Neuronal stem cell (in vitro differentiated cells): ENCODE data around the gene MBD3L4.
A peak's percentile ranks its signal among the peaks of the same experiment; 100 is the strongest.
"Not testable (repeated sequence)": the region's sequence is repeated elsewhere in the genome, so short reads cannot be mapped to it uniquely, and the experiment has no call there.

ENCODE experiments used
- DNase-seq: peaks from one replicate; pipeline ENCODE4 v3.0.0-alpha.2; 2013; ENCODE audit warnings: low spot score
- H2AFZ ChIP-seq: one replicate; pipeline ENCODE4 v1.6.1; 2013; ENCODE audit warnings: mild to moderate bottlenecking, low read length, inconsistent platforms
- H2AK5ac ChIP-seq: 2 replicates; pipeline ENCODE4 v1.6.1; 2013; ENCODE audit warnings: low read depth, mild to moderate bottlenecking, inconsistent platforms, low read length, moderate library complexity, mixed read lengths
- H2BK120ac ChIP-seq: 2 replicates; pipeline ENCODE4 v1.6.1; 2013; ENCODE audit warnings: low read depth, mild to moderate bottlenecking, inconsistent platforms, low read length, moderate library complexity, mixed read lengths
- H2BK12ac ChIP-seq: one replicate; pipeline ENCODE4 v1.6.1; 2013; ENCODE audit warnings: low read length, inconsistent platforms
- H2BK15ac ChIP-seq: 2 replicates; pipeline ENCODE4 v1.6.1; 2013; ENCODE audit warnings: mild to moderate bottlenecking, low read length, inconsistent platforms, mixed read lengths
- H2BK5ac ChIP-seq: one replicate; pipeline ENCODE4 v1.6.1; 2013; ENCODE audit warnings: inconsistent platforms, mild to moderate bottlenecking, low read length, moderate library complexity
- H3K14ac ChIP-seq: one replicate; pipeline ENCODE4 v1.6.1; 2013; ENCODE audit warnings: low read length, inconsistent platforms
- H3K18ac ChIP-seq: 2 replicates; pipeline ENCODE4 v1.6.1; 2013; ENCODE audit warnings: low read length, inconsistent platforms
- H3K23ac ChIP-seq: 2 replicates; pipeline ENCODE4 v1.6.1; 2013; ENCODE audit warnings: low read depth, mild to moderate bottlenecking, mixed read lengths, low read length, inconsistent platforms; ENCODE audit not compliant: poor library complexity
- H3K27ac ChIP-seq: replicated peaks from 3 replicates; pipeline ENCODE4 v1.5.1; 2013; ENCODE audit warnings: low read length, inconsistent platforms
- H3K27me3 ChIP-seq, 3 experiments: 2 replicates each; pipeline ENCODE4 v1.6.1; 2013; ENCODE audit warnings: low read length in 3 of 3, mild to moderate bottlenecking in 2 of 3, inconsistent platforms in 1 of 3, low read depth in 1 of 3, mixed read lengths in 1 of 3, moderate library complexity in 1 of 3; ENCODE audit not compliant: control insufficient read depth in 3 of 3, insufficient read depth in 3 of 3
- H3K36me3 ChIP-seq, 2 donors: replicated peaks in 1 of 2; 2 replicates each; pipeline ENCODE4 v1.6.1; 2013; ENCODE audit warnings: low read length in 2 of 2; ENCODE audit not compliant: control insufficient read depth in 2 of 2, insufficient read depth in 2 of 2
- H3K4ac ChIP-seq: 2 replicates; pipeline ENCODE4 v1.6.1; 2013; ENCODE audit warnings: inconsistent platforms, mild to moderate bottlenecking, low read length, moderate library complexity
- H3K4me1 ChIP-seq, 2 donors: 1 replicate in 1 of 2; 2 replicates in 1 of 2; pipeline ENCODE4 v1.6.1; 2013; ENCODE audit warnings: low read length in 2 of 2, low read depth in 1 of 2; ENCODE audit not compliant: control insufficient read depth in 2 of 2, insufficient read depth in 1 of 2
- H3K4me2 ChIP-seq: one replicate; pipeline ENCODE4 v1.6.1; 2013; ENCODE audit warnings: mild to moderate bottlenecking, low read length, inconsistent platforms; ENCODE audit not compliant: insufficient read depth, poor library complexity, severe bottlenecking
- H3K4me3 ChIP-seq, 2 donors: 2 replicates each; pipeline ENCODE4 v1.5.1; 2013; ENCODE audit warnings: low read length in 2 of 2, mild to moderate bottlenecking in 2 of 2, inconsistent platforms in 1 of 2, moderate library complexity in 1 of 2
- H3K79me1 ChIP-seq: one replicate; pipeline ENCODE4 v1.6.1; 2013; ENCODE audit warnings: low read depth, mild to moderate bottlenecking, inconsistent platforms, low read length, moderate library complexity
- H3K9ac ChIP-seq: one replicate; pipeline ENCODE4 v1.6.1; 2013; ENCODE audit warnings: mild to moderate bottlenecking, low read depth, low read length, inconsistent platforms; ENCODE audit not compliant: poor library complexity
- H3K9me3 ChIP-seq, 2 donors: replicated peaks in 1 of 2; 2 replicates each; pipeline versions ENCODE3 to v1.6.1; 2013; ENCODE audit warnings: low read length in 2 of 2, mild to moderate bottlenecking in 2 of 2, inconsistent platforms in 1 of 2, low read depth in 1 of 2, mixed read lengths in 1 of 2, moderate library complexity in 1 of 2; ENCODE audit not compliant: control insufficient read depth in 2 of 2, insufficient read depth in 1 of 2
- H4K8ac ChIP-seq: one replicate; pipeline ENCODE4 v1.6.1; 2013; ENCODE audit warnings: low read depth, mild to moderate bottlenecking, inconsistent platforms, low read length, moderate library complexity
- H4K91ac ChIP-seq: one replicate; pipeline ENCODE4 v1.6.1; 2013; ENCODE audit warnings: low read length, low read depth, mild to moderate bottlenecking, inconsistent platforms; ENCODE audit not compliant: poor library complexity
- WGBS, 2 donors: extraction: QIAGEN DNeasy Blood & Tissue Kit; methylation state at CpG; one replicate each; pipeline ENCODE4 v1.1.7; 2013; ENCODE audit warnings: missing lambda C conversion rate in 2 of 2, mixed read lengths in 1 of 2; ENCODE audit not compliant: insufficient read length in 2 of 2, insufficient replicate concordance in 1 of 2; ENCODE audit errors: extremely low coverage in 2 of 2; 5-methylcytosine and 5-hydroxymethylcytosine counted together

Gene MBD3L4

GRCh38 chr19:7063764-7064418, 23.9 kb upstream of the MBD3L4 start:
- Histone ChIP-seq H2BK12ac (no peak overlapping the region), H3K4me2 (no peak overlapping the region), H3K9me3 (peaks cover 4 to 7% of the 10 kb centered on the region in 2 donors), H3K18ac (no peak overlapping the region), H3K4me3 (peak overlapping the region in 1 of 2 donors; percentile 53), H3K79me1 (no peaks in the 10 kb centered on the region), H3K4me1 (no peaks in the 10 kb centered on the region), H3K27ac (no peak overlapping the region), H3K36me3 (no peaks in the 10 kb centered on the region), H2AK5ac (no peak overlapping the region), H3K14ac (no peak overlapping the region), H3K23ac (no peak overlapping the region), H2BK120ac (no peak overlapping the region), H3K27me3 (no peaks in the 10 kb centered on the region), H3K9ac (no peak overlapping the region), H3K4ac (no peak overlapping the region), H2BK15ac (no peak overlapping the region), H2BK5ac (no peak overlapping the region), H2AFZ (no peak overlapping the region), H4K8ac (no peak overlapping the region), H4K91ac (no peak overlapping the region)
- no CpG with 5 or more reads among the region's 9 CpGs for WGBS, 2 donors
- DNase-seq = no peak

- Histone ChIP-seq H3K4me2 (no peak overlapping the region), H3K23ac (no peak overlapping the region), H3K27ac (no peak overlapping the region), H3K4me1 (no peaks in the 10 kb centered on the region), H3K27me3 (no peaks in the 10 kb centered on the region), H3K36me3 (no peaks in the 10 kb centered on the region), H3K14ac (no peak overlapping the region), H3K9me3 (peaks cover 4 to 7% of the 10 kb centered on the region in 2 donors), H2AFZ (no peak overlapping the region), H2BK12ac (no peak overlapping the region), H4K8ac (no peak overlapping the region), H2BK5ac (no peak overlapping the region), H4K91ac (no peak overlapping the region), H2BK15ac (no peak overlapping the region), H3K79me1 (no peaks in the 10 kb centered on the region), H3K4me3 (no peak overlapping the region), H2AK5ac (no peak overlapping the region), H3K18ac (no peak overlapping the region), H2BK120ac (no peak overlapping the region), H3K9ac (no peak overlapping the region), H3K4ac (no peak overlapping the region)
- WGBS, 2 donors = no CpG with 5 or more reads among the region's 4 CpGs
- no peak for DNase-seq
These were observed 23.4 kb upstream of the MBD3L4 start for GRCh38 chr19:7063339-7063738.

- H3K9me3 ChIP-seq, H3K79me1 ChIP-seq, H3K4me1 ChIP-seq, H2BK120ac ChIP-seq, H3K27me3 ChIP-seq, H4K8ac ChIP-seq, H2AFZ ChIP-seq, H3K9ac ChIP-seq, H3K27ac ChIP-seq, H2BK12ac ChIP-seq, H3K14ac ChIP-seq, H3K23ac ChIP-seq, H2BK5ac ChIP-seq, H4K91ac ChIP-seq, H3K4me2 ChIP-seq, H2BK15ac ChIP-seq, H3K4me3 ChIP-seq, H2AK5ac ChIP-seq, H3K36me3 ChIP-seq, DNase-seq, H3K4ac ChIP-seq, H3K18ac ChIP-seq: not testable (repeated sequence)
- no CpG with 5 or more reads among the region's 2 CpGs for WGBS, 2 donors
These were observed 20.0 kb upstream of the MBD3L4 start for GRCh38 chr19:7059977-7060376.

GRCh38 chr19:7058576-7058975, 18.6 kb upstream of the MBD3L4 start, which contains the start of gene MBD3L3:
Gene MBD3L3 (minus strand): TSS chr19:7058676. CDS start chr19:7058605, 71 bp downstream.
- H3K4me3 ChIP-seq, H3K27ac ChIP-seq, H3K18ac ChIP-seq, H3K27me3 ChIP-seq, H3K79me1 ChIP-seq, H3K36me3 ChIP-seq, H2BK5ac ChIP-seq, H3K23ac ChIP-seq, H4K91ac ChIP-seq, H3K4me2 ChIP-seq, H3K14ac ChIP-seq, DNase-seq, H3K4me1 ChIP-seq, H2BK120ac ChIP-seq, H2AK5ac ChIP-seq, H3K9ac ChIP-seq, H2BK12ac ChIP-seq, H3K4ac ChIP-seq, H4K8ac ChIP-seq, H2BK15ac ChIP-seq, H3K9me3 ChIP-seq, H2AFZ ChIP-seq: not testable (repeated sequence)
- WGBS, 2 donors = no CpG with 5 or more reads among the region's 8 CpGs
